Caco-2 (cell line): ENCODE results near the gene TNFAIP3. TPM values are rescaled to one million over a fixed set of nuclear protein-coding genes. Genes with fewer than 3 reads are reported as not detected.
A peak's percentile ranks its signal among the peaks of the same experiment; 100 is the strongest.

ENCODE experiments used
- BruUV-seq: library from RNA; stranded (reverse); fragments of 400-500 nt; replicated peaks from 2 replicates; lab custom pipeline; 2021; lab: Mats Ljungman, UMichigan
- CTCF ChIA-PET: fragments of 300-600 bp; sonication (Branson Sonifier 250); formaldehyde crosslinking; loops from one replicate; lab custom pipeline; 2022; ENCODE audit warnings: antibody characterized with exemption; lab: Charles Lee
- POLR2A ChIA-PET: fragments of 300-600 bp; sonication (Branson Sonifier 250); formaldehyde crosslinking; loops from one replicate; lab custom pipeline; 2022; ENCODE audit warnings: antibody characterized with exemption; lab: Charles Lee
- DNase-seq, 2 experiments: peaks; one replicate each; pipeline versions ENCODE4 v3.0.0 to v3.0.0-alpha.2; 2020 to 2022
- H3K27me3 ChIP-seq: replicated peaks from 2 replicates; pipeline ENCODE4 v1.6.0; 2011; ENCODE audit warnings: low read length; ENCODE audit not compliant: control insufficient read depth, insufficient read depth
- H3K36me3 ChIP-seq: 2 replicates; pipeline ENCODE4 v1.5.1; 2011; ENCODE audit warnings: low read length; ENCODE audit not compliant: control insufficient read depth, insufficient read depth
- H3K4me1 ChIP-seq: fragments of 250-450 bp; sonication (Bioruptor Pico); 2 replicates; pipeline ENCODE4 v1.5.1; 2020; ENCODE audit warnings: mild to moderate bottlenecking
- H3K4me3 ChIP-seq: 2 replicates; pipeline ENCODE4 v1.5.1; 2011; ENCODE audit warnings: low read depth, mild to moderate bottlenecking, control low read depth, low read length
- H3K9me3 ChIP-seq: fragments of 250-450 bp; sonication (Bioruptor Pico); 2 replicates; pipeline ENCODE4 v1.5.1; 2020; ENCODE audit warnings: mild to moderate bottlenecking, moderate library complexity
- H3K27ac Mint-ChIP-seq: one replicate; pipeline ENCODE4 v1.8.0; 2022; ENCODE audit warnings: mixed read lengths; ENCODE audit not compliant: unreplicated experiment
- H3K27me3 Mint-ChIP-seq: one replicate; pipeline ENCODE4 v1.8.0; 2022; ENCODE audit warnings: mixed read lengths; ENCODE audit not compliant: insufficient read depth, unreplicated experiment
- H3K36me3 Mint-ChIP-seq: one replicate; pipeline ENCODE4 v1.8.0; 2022; ENCODE audit warnings: mild to moderate bottlenecking, mixed read lengths; ENCODE audit not compliant: insufficient read depth, unreplicated experiment
- H3K4me1 Mint-ChIP-seq: one replicate; pipeline ENCODE4 v1.8.0; 2022; ENCODE audit warnings: low read depth, mixed read lengths; ENCODE audit not compliant: unreplicated experiment
- H3K4me3 Mint-ChIP-seq: one replicate; pipeline ENCODE4 v1.8.0; 2022; ENCODE audit warnings: mild to moderate bottlenecking, moderate library complexity, mixed read lengths; ENCODE audit not compliant: unreplicated experiment
- H3K9me3 Mint-ChIP-seq: one replicate; pipeline ENCODE4 v1.8.0; 2022; ENCODE audit warnings: mixed read lengths; ENCODE audit not compliant: unreplicated experiment
- CTCF ChIP-seq, 2 experiments: fragments of 200-600 bp in 1 of 2; IDR thresholded peaks; 1 replicate in 1 of 2; 2 replicates in 1 of 2; pipeline versions ENCODE4 v1.5.1 to v1.8.0; 2011 to 2022; ENCODE audit warnings: antibody characterized with exemption in 1 of 2, control low read depth in 1 of 2, inconsistent platforms in 1 of 2, low read depth in 1 of 2, low read length in 1 of 2, mild to moderate bottlenecking in 1 of 2, moderate library complexity in 1 of 2; ENCODE audit not compliant: insufficient read depth in 1 of 2, severe bottlenecking in 1 of 2, unreplicated experiment in 1 of 2
- intact Hi-C: fragments of 100-400 bp; cut with micrococcal nuclease; formaldehyde crosslinking; loops from one replicate; pipeline ENCODE4 v1.10.0; 2022; ENCODE audit not compliant: unreplicated experiment
- total RNA-seq: library from RNA; stranded (reverse); gene quantifications from 2 replicates; pipeline ENCODE4 v1.2.3, GENCODE V29; 2022

Gene TNFAIP3
- total RNA-seq, 1 experiment from 2014 or later = 45.7 TPM

GRCh38 chr6:137871291-137871690 is 4.2 kb downstream of the TNFAIP3 start:
- peaks cover 63% of the 10 kb centered on the region for H3K36me3 Mint-ChIP-seq
- ChIA-PET CTCF (interaction anchor here (0.9 to 1.8 kb wide), 2 partner anchors 71 to 163 kb away, joined by 3 to 7 read pairs; no protein-coding TSS in a partner anchor), POLR2A (no interaction called here)
- no peak overlapping the region for H3K4me3 ChIP-seq
- H3K27ac Mint-ChIP-seq = peak overlapping the region; percentile 72
- peaks cover 46% of the 10 kb centered on the region for H3K4me1 ChIP-seq
- no peaks in the 10 kb centered on the region for H3K9me3 ChIP-seq
- no peaks in the 10 kb centered on the region for H3K27me3 Mint-ChIP-seq
- no peak for TF ChIP-seq CTCF (IDR thresholded peaks at IDR 0.05; ENCODE audit: insufficient read depth in 1 of 2, low read depth in 1 of 2, low read length in 1 of 2, severe bottlenecking in 1 of 2, unreplicated experiment in 1 of 2)
- BruUV-seq = no TSS peak
- intact Hi-C loops = no loop called here
- H3K4me1 Mint-ChIP-seq = peaks cover 24% of the 10 kb centered on the region
- peak overlapping the region; percentile 94 for H3K4me3 Mint-ChIP-seq
- peaks cover 6% of the 10 kb centered on the region for H3K36me3 ChIP-seq
- no peak for DNase-seq
- H3K27me3 ChIP-seq = no peaks in the 10 kb centered on the region
- no peaks in the 10 kb centered on the region for H3K9me3 Mint-ChIP-seq

- Histone ChIP-seq H3K27me3 (no peaks in the 10 kb centered on the region), H3K4me1 (peaks cover 46% of the 10 kb centered on the region), H3K36me3 (peaks cover 6% of the 10 kb centered on the region), H3K9me3 (no peaks in the 10 kb centered on the region), H3K4me3 (no peak overlapping the region)
- TF ChIP-seq CTCF (IDR thresholded peaks at IDR 0.05; ENCODE audit: insufficient read depth in 1 of 2, low read depth in 1 of 2, low read length in 1 of 2, severe bottlenecking in 1 of 2, unreplicated experiment in 1 of 2) = no peak
- H3K27ac Mint-ChIP-seq = peak overlapping the region; percentile 9
- no peak for DNase-seq
- ChIA-PET CTCF (interaction anchor here (1.8 kb wide), 1 partner anchor 164 kb away, joined by 7 read pairs; no protein-coding TSS in a partner anchor), POLR2A (interaction anchor here (0.7 kb wide), 1 partner anchor 106 kb away, joined by 3 read pairs; no protein-coding TSS in a partner anchor)
- no TSS peak for BruUV-seq
- H3K4me1 Mint-ChIP-seq = peaks cover 24% of the 10 kb centered on the region
- intact Hi-C loops = no loop called here
- H3K9me3 Mint-ChIP-seq = no peaks in the 10 kb centered on the region
- H3K36me3 Mint-ChIP-seq = peaks cover 63% of the 10 kb centered on the region
- H3K4me3 Mint-ChIP-seq = peak overlapping the region; percentile 44
- H3K27me3 Mint-ChIP-seq = no peaks in the 10 kb centered on the region
Observed at GRCh38 chr6:137871831-137872454, 4.9 kb downstream of the TNFAIP3 start.

- CTCF ChIA-PET = interaction anchor here (0.6 to 1.4 kb wide), 3 partner anchors 73 to 224 kb away, joined by 3 to 5 read pairs (median 3); no protein-coding TSS in a partner anchor
Observed at GRCh38 chr6:137872581-137873115, 5.6 kb downstream of the TNFAIP3 start.

More at GRCh38 chr6:137872581-137873115, 5.6 kb downstream of the TNFAIP3 start:
- H3K4me3 ChIP-seq = no peak overlapping the region
- Mint-ChIP-seq H3K4me3 (peak overlapping the region; percentile 44), H3K9me3 (no peaks in the 10 kb centered on the region), H3K36me3 (peaks cover 63% of the 10 kb centered on the region), H3K27me3 (no peaks in the 10 kb centered on the region), H3K27ac (peak overlapping the region; percentile 9), H3K4me1 (peaks cover 24% of the 10 kb centered on the region)
- no peaks in the 10 kb centered on the region for H3K27me3 ChIP-seq
- BruUV-seq = no TSS peak
- intact Hi-C loops = no loop called here
- DNase-seq = no peak
- no peak for TF ChIP-seq CTCF (IDR thresholded peaks at IDR 0.05; ENCODE audit: insufficient read depth in 1 of 2, low read depth in 1 of 2, low read length in 1 of 2, severe bottlenecking in 1 of 2, unreplicated experiment in 1 of 2)
- no peaks in the 10 kb centered on the region for H3K9me3 ChIP-seq
- peaks cover 46% of the 10 kb centered on the region for H3K4me1 ChIP-seq
- POLR2A ChIA-PET = no interaction called here
- H3K36me3 ChIP-seq = peaks cover 6% of the 10 kb centered on the region
